Activated naive CD4-positive, alpha-beta T cell treated with anti-CD3 and anti-CD28 coated beads, Interleukin-2, amount 50 U/mL, for 16 hours (primary cell): ENCODE results near the gene C5orf15.

ENCODE experiments used
- DNase-seq: peaks from one replicate; pipeline ENCODE4 v3.0.0-alpha.2; 2020

The C5orf15 gene

GRCh38 chr5:133968204-133968980 lies at the start of gene C5orf15:
Gene C5orf15, minus strand, starts transcription at chr5:133968625. Its CDS starts 41 bp downstream, at chr5:133968584.
- peak; percentile 89 for DNase-seq

GRCh38 chr5:134008266-134008749 lies 39.9 kb upstream of the C5orf15 start:
- no peak for DNase-seq

GRCh38 chr5:134007581-134008265 lies 39.3 kb upstream of the C5orf15 start:
- no peak for DNase-seq

- no peak for DNase-seq
Observed at GRCh38 chr5:134006115-134006514, 37.7 kb upstream of the C5orf15 start.

GRCh38 chr5:134005417-134006061 lies 37.1 kb upstream of the C5orf15 start:
- DNase-seq: no peak

GRCh38 chr5:134004626-134005416 lies 36.4 kb upstream of the C5orf15 start, which contains the start of gene VDAC1:
Gene VDAC1, minus strand, starts transcription at chr5:134004975. Its CDS starts 11,963 bp downstream, at chr5:133993012.
- peak; percentile 83 for DNase-seq

- DNase-seq: peak; percentile 61
Observed at GRCh38 chr5:134003817-134004625, 35.6 kb upstream of the C5orf15 start.

- DNase-seq: peak; percentile 64
Observed at GRCh38 chr5:134003064-134003816, 34.8 kb upstream of the C5orf15 start.

GRCh38 chr5:134001938-134002731 lies 33.7 kb upstream of the C5orf15 start:
- DNase-seq: no peak

GRCh38 chr5:134000696-134001453 lies 32.5 kb upstream of the C5orf15 start:
- no peak for DNase-seq

- no peak for DNase-seq
Observed at GRCh38 chr5:134000091-134000511, 31.7 kb upstream of the C5orf15 start.

- no peak for DNase-seq
Observed at GRCh38 chr5:133998807-133999206, 30.4 kb upstream of the C5orf15 start.

- DNase-seq: no peak
Observed at GRCh38 chr5:133998042-133998441, 29.6 kb upstream of the C5orf15 start.

- DNase-seq: no peak
Observed at GRCh38 chr5:133996683-133997252, 28.3 kb upstream of the C5orf15 start.

- no peak for DNase-seq
Observed at GRCh38 chr5:133995883-133996563, 27.6 kb upstream of the C5orf15 start.

GRCh38 chr5:133995341-133995740 lies 26.9 kb upstream of the C5orf15 start:
- no peak for DNase-seq

GRCh38 chr5:133994990-133995333 lies 26.5 kb upstream of the C5orf15 start:
- no peak for DNase-seq

GRCh38 chr5:133994297-133994989 lies 26.0 kb upstream of the C5orf15 start:
- DNase-seq: no peak
